Measurements from ENCODE around the gene SDHB. TPM values are rescaled to one million over a fixed set of nuclear protein-coding genes. Genes with fewer than 3 reads are reported as not detected.
A peak's percentile ranks its signal among the peaks of the same experiment; 100 is the strongest.

The SDHB gene
- total RNA-seq, 2 donors from 2014 or later, result 93.0 to 113 TPM

DNA sequence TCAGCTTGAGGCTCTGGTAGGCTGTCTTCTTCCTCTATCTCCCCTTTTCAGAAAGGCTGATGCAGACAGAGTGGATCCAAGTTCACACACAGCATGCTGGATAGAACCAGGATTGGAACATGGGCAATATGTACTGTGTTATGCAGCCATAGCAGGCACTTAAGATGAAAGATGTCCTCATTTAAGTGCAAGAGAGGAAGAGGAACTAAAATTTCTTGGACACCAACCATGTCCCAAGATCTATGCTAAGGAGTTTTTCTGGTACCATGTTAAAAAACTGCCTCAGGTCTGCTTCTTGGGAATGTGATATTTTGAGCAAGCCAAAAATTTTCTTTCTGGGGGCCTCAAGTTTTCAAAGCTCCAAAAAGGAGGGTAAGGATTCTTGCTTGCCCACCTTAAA lies 1.2 kb downstream of the SDHB start:
- intact Hi-C loops (cut with DNase I), result no loop called here
- no peaks in the 10 kb centered on the region for H3K36me3 ChIP-seq
- DNase-seq (ENCODE audit: low spot score), result no peak
- TF ChIP-seq POLR2A (IDR thresholded peaks at IDR 0.05) (no peak), POLR2AphosphoS5 (IDR thresholded peaks at IDR 0.05) (no peak)
- TF ChIP-seq, protein P1, sequence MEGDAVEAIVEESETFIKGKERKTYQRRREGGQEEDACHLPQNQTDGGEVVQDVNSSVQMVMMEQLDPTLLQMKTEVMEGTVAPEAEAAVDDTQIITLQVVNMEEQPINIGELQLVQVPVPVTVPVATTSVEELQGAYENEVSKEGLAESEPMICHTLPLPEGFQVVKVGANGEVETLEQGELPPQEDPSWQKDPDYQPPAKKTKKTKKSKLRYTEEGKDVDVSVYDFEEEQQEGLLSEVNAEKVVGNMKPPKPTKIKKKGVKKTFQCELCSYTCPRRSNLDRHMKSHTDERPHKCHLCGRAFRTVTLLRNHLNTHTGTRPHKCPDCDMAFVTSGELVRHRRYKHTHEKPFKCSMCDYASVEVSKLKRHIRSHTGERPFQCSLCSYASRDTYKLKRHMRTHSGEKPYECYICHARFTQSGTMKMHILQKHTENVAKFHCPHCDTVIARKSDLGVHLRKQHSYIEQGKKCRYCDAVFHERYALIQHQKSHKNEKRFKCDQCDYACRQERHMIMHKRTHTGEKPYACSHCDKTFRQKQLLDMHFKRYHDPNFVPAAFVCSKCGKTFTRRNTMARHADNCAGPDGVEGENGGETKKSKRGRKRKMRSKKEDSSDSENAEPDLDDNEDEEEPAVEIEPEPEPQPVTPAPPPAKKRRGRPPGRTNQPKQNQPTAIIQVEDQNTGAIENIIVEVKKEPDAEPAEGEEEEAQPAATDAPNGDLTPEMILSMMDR (IDR thresholded peaks at IDR 0.05), result no peak
- H3K27me3 ChIP-seq (replicated peaks; ENCODE audit: insufficient read depth), result no peaks in the 10 kb centered on the region
- peak overlapping the region; percentile 81 for H3K27ac ChIP-seq
- H3K4me3 ChIP-seq, result peak overlapping the region; percentile 68 to 85
- no peaks in the 10 kb centered on the region for H3K9me3 ChIP-seq
- H3K4me1 ChIP-seq (replicated peaks), result peaks cover 6% of the 10 kb centered on the region

- no peaks in the 10 kb centered on the region for H3K27me3 ChIP-seq (replicated peaks; ENCODE audit: insufficient read depth)
- no peaks in the 10 kb centered on the region for H3K9me3 ChIP-seq
- peaks cover 6% of the 10 kb centered on the region for H3K4me1 ChIP-seq (replicated peaks)
- no peak for DNase-seq (ENCODE audit: low spot score)
- no peaks in the 10 kb centered on the region for H3K36me3 ChIP-seq
- 67% methylated on average over 1 of the region's 1 CpG for WGBS
- H3K4me3 ChIP-seq, result no peak overlapping the region
- no peak overlapping the region for H3K27ac ChIP-seq
- no peak for TF ChIP-seq POLR2AphosphoS5 (IDR thresholded peaks at IDR 0.05)
- intact Hi-C loops (cut with DNase I), result no loop called here
Observed at GRCh38 chr1:17052038-17052437, 1.8 kb downstream of the SDHB start.

DNA sequence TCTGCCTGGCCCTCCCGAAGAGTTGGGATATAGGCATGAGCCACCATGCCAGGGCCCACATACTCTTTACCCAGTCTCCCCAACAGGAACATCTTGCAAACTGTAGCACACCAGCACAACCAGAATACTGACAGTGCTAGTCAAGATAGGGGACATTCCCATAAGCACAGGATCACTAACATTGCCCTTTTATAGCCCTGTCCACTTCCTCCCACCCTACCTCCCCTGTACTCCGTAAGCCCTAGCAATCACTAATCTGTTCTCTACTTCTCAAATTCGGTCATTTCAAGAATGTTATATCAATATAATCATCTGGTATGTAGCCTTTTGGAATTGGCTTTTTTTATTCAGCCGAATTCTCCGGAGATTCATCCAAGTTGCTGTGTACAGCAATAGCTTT lies 5.9 kb downstream of the SDHB start:
- WGBS, result 80% methylated on average over 5 of the region's 5 CpGs
- Histone ChIP-seq H3K27me3 (replicated peaks; ENCODE audit: insufficient read depth) (no peaks in the 10 kb centered on the region), H3K27ac (no peak overlapping the region), H3K9me3 (no peaks in the 10 kb centered on the region), H3K36me3 (peaks cover 0 to 3% of the 10 kb centered on the region in 2 donors), H3K4me1 (replicated peaks) (peaks cover under 1% of the 10 kb centered on the region), H3K4me3 (no peak overlapping the region)
- no peak for DNase-seq (ENCODE audit: low spot score)
- TF ChIP-seq, protein P1 (IDR thresholded peaks at IDR 0.05), result no peak
- TF ChIP-seq POLR2A (IDR thresholded peaks at IDR 0.05) (no peak), POLR2AphosphoS5 (IDR thresholded peaks at IDR 0.05) (no peak)
- intact Hi-C loops (cut with DNase I), result loop anchor here (2.0 kb wide), 1 partner anchor 97 kb away; no protein-coding TSS in a partner anchor

DNA sequence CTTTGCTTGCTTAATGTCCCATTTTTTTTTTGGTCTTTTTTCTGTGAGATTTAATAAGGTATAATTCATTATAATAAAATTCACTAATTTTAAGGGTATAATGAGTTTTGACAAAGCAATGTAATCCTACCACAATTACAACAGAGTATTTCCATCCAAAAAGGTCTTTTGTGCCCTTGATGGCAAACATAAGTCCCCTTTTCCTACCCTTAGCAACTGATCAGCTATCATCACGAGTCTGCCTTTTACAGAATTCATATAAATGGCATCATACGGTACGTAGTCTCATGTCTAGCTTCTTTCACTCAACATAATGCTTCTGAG lies 7.5 kb downstream of the SDHB start:
- no peaks in the 10 kb centered on the region for H3K4me1 ChIP-seq (replicated peaks)
- WGBS, result 64% methylated on average over 3 of the region's 3 CpGs
- peaks cover 0 to 3% of the 10 kb centered on the region in 2 donors for H3K36me3 ChIP-seq
- no peaks in the 10 kb centered on the region for H3K27me3 ChIP-seq (replicated peaks; ENCODE audit: insufficient read depth)
- TF ChIP-seq POLR2AphosphoS5 (IDR thresholded peaks at IDR 0.05) (no peak), POLR2A (IDR thresholded peaks at IDR 0.05) (no peak)
- TF ChIP-seq, protein P1 (IDR thresholded peaks at IDR 0.05), result peak in 1 of 4 experiments; percentile 1
- DNase-seq (ENCODE audit: low spot score), result no peak
- no peaks in the 10 kb centered on the region for H3K9me3 ChIP-seq
- intact Hi-C loops (cut with DNase I), result loop anchor here (2.0 kb wide), 1 partner anchor 95 kb away; no protein-coding TSS in a partner anchor
- no peak overlapping the region for H3K27ac ChIP-seq
- H3K4me3 ChIP-seq, result no peak overlapping the region

DNA sequence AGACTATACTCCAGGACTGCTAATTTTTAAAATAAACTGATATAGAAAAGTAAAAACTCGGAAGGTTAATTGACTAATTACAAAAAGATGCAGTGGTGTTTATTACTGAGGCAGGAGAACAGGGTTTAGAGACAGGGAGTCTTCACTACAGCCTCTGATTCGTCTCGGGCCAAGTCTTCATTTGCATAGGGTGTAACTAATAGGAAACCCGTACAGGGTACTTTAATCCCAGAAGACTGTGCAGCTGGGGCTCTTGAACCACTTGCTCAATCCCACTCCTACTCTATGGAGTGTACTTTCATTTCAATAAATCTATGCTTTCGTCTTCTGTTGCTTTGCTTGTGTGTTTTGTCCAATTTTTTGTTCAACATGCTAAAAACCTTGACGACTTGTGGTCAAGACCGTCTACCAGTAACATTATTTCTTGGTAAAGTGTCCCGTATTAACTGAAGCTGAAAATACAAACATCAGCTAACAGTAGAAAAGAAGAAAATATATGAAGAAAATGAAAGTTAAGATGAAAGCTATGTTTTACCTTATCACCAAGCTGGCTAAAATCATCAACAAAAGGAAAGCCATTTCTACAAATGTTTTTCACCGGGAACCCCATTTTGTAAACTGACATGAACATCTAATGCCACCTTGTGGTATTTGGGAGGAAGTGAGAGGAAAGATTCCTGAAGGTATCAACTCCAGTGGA lies 8.0 kb downstream of the SDHB start:
- DNase-seq (ENCODE audit: low spot score), result no peak
- no peak overlapping the region for H3K4me3 ChIP-seq
- H3K27me3 ChIP-seq (replicated peaks; ENCODE audit: insufficient read depth), result no peaks in the 10 kb centered on the region
- TF ChIP-seq POLR2A (IDR thresholded peaks at IDR 0.05) (no peak), POLR2AphosphoS5 (IDR thresholded peaks at IDR 0.05) (peak; percentile 60)
- TF ChIP-seq, protein P1 (IDR thresholded peaks at IDR 0.05), result peak; percentile 42 to 86 (median 78)
- WGBS, result 33% methylated on average over 9 of the region's 9 CpGs
- H3K36me3 ChIP-seq, result peaks cover 0 to 3% of the 10 kb centered on the region in 2 donors
- H3K9me3 ChIP-seq, result no peaks in the 10 kb centered on the region
- no peaks in the 10 kb centered on the region for H3K4me1 ChIP-seq (replicated peaks)
- intact Hi-C loops (cut with DNase I), result loop anchor here (2.0 kb wide), 1 partner anchor 95 kb away; no protein-coding TSS in a partner anchor
- no peak overlapping the region for H3K27ac ChIP-seq

Data from prostate gland (tissue), 2 donors.